ENCODE results near the gene C1QTNF8. TPM values are rescaled to one million over a fixed set of nuclear protein-coding genes. Genes with fewer than 3 reads are reported as not detected.

C1QTNF8 gene
- total RNA-seq, 1 donor from 2014 or later: not detected

DNA sequence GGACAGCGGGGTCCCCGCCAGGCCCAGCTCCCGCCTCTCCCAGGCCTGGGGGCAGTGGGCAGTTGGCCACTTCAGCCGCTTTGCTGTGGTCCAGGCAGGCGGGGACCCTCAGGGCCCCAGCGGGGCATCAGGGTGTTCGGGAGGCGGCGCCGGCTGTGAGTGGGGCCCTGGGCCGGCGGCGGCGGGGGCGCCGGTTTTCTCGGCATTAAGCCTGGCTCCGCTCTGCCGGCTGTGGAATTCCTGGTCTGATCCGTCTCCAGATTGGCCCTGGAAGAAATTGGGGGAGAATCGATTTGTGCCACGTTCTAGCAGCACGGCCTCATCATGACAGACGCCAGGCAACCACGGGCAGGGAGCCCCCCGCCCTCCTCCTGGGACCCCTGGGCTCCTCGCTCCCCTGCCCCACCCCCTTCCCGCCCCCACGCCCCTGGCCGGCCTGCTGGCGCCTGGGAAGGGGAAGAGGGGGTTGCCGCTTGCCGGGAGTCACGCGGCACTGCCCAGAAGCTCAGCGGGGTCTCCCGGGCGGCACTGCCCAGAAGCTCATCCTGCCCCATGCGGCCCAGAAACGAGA lies 52.1 kb downstream of the C1QTNF8 start:
- Histone ChIP-seq H3K27me3 (no peaks in the 10 kb centered on the region), H3K79me2 (ENCODE audit: low read depth) (no peaks in the 10 kb centered on the region), H2AFZ (replicated peaks) (no peak overlapping the region), H3K4me2 (no peak overlapping the region), H3K4me1 (peaks cover 9% of the 10 kb centered on the region), H4K20me1 (ENCODE audit: low read depth) (no peaks in the 10 kb centered on the region), H3K27ac (no peak overlapping the region), H3K9ac (no peak overlapping the region), H3F3A (ENCODE audit: low read depth) (no peaks in the 10 kb centered on the region), H3K36me3 (no peaks in the 10 kb centered on the region), H3K9me3 (ENCODE audit: low read depth) (no peaks in the 10 kb centered on the region), H3K4me3 (no peak overlapping the region)
- Mint-ChIP-seq H3K9me3 (peaks cover 10% of the 10 kb centered on the region), H3K36me3 (no peaks in the 10 kb centered on the region), H3K27ac (no peak overlapping the region), H3K4me1 (peaks cover 7% of the 10 kb centered on the region), H3K4me3 (no peak overlapping the region), H3K27me3 (ENCODE audit: insufficient read depth, low read depth) (no peaks in the 10 kb centered on the region)
- no peak for DNase-seq (ENCODE audit: low spot score)
- TF ChIP-seq EZH2phosphoT487 (IDR thresholded peaks at IDR 0.05): no peak
- TF ChIP-seq, protein P1, sequence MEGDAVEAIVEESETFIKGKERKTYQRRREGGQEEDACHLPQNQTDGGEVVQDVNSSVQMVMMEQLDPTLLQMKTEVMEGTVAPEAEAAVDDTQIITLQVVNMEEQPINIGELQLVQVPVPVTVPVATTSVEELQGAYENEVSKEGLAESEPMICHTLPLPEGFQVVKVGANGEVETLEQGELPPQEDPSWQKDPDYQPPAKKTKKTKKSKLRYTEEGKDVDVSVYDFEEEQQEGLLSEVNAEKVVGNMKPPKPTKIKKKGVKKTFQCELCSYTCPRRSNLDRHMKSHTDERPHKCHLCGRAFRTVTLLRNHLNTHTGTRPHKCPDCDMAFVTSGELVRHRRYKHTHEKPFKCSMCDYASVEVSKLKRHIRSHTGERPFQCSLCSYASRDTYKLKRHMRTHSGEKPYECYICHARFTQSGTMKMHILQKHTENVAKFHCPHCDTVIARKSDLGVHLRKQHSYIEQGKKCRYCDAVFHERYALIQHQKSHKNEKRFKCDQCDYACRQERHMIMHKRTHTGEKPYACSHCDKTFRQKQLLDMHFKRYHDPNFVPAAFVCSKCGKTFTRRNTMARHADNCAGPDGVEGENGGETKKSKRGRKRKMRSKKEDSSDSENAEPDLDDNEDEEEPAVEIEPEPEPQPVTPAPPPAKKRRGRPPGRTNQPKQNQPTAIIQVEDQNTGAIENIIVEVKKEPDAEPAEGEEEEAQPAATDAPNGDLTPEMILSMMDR (IDR thresholded peaks at IDR 0.05): no peak

DNA sequence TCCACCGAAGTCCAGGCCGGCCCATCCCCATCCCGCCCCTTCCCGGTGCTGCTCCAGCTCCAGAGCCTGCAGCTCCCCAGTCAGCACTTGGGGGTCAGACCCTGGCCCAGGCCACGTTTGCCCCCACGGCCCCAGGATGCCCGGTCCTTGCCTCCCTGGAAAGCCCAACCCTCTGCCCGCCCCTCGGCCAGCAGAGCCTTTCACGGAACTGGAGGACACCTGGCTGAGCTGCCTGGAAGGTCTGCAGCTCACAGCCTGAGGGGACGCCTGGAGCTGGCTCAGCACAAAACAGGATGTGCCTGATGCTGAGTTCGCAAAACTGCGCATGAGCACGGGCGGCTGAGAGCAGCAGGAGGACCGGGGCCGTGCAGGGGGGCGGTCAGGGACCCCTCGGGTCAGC lies 53.2 kb downstream of the C1QTNF8 start:
- TF ChIP-seq, protein P1 (IDR thresholded peaks at IDR 0.05): no peak
- TF ChIP-seq EZH2 (IDR thresholded peaks at IDR 0.05): no peak
- no peak for TF ChIP-seq EZH2phosphoT487 (IDR thresholded peaks at IDR 0.05)
- no peak overlapping the region for H3K27ac Mint-ChIP-seq
- H2AFZ ChIP-seq (replicated peaks): no peak overlapping the region
- H3K9ac ChIP-seq: no peak overlapping the region
- no peak overlapping the region for H3K27ac ChIP-seq
- no peak for DNase-seq (ENCODE audit: low spot score)
- no peaks in the 10 kb centered on the region for H3K36me3 ChIP-seq
- no peaks in the 10 kb centered on the region for H4K20me1 ChIP-seq (ENCODE audit: low read depth)
- no peaks in the 10 kb centered on the region for H3K36me3 Mint-ChIP-seq
- no peaks in the 10 kb centered on the region for H3K27me3 ChIP-seq
- no peaks in the 10 kb centered on the region for H3K9me3 ChIP-seq (ENCODE audit: low read depth)
- H3K27me3 Mint-ChIP-seq (ENCODE audit: insufficient read depth, low read depth): peaks cover 6% of the 10 kb centered on the region
- H3K4me2 ChIP-seq: no peak overlapping the region
- no peaks in the 10 kb centered on the region for H3K4me1 ChIP-seq
- H3F3A ChIP-seq (ENCODE audit: low read depth): no peaks in the 10 kb centered on the region
- peaks cover 10% of the 10 kb centered on the region for H3K9me3 Mint-ChIP-seq
- H3K4me1 Mint-ChIP-seq: peaks cover 11% of the 10 kb centered on the region
- no peaks in the 10 kb centered on the region for H3K79me2 ChIP-seq (ENCODE audit: low read depth)
- no peak overlapping the region for H3K4me3 Mint-ChIP-seq
- H3K4me3 ChIP-seq: no peak overlapping the region

- no peak for TF ChIP-seq EZH2 (IDR thresholded peaks at IDR 0.05)
- TF ChIP-seq, protein P1 (IDR thresholded peaks at IDR 0.05): no peak
- TF ChIP-seq EZH2phosphoT487 (IDR thresholded peaks at IDR 0.05): no peak
- H3K9ac ChIP-seq: no peak overlapping the region
- H3K4me2 ChIP-seq: no peak overlapping the region
- no peak for DNase-seq (ENCODE audit: low spot score)
- H3K27ac ChIP-seq: no peak overlapping the region
- no peaks in the 10 kb centered on the region for H3K36me3 Mint-ChIP-seq
- no peaks in the 10 kb centered on the region for H3F3A ChIP-seq (ENCODE audit: low read depth)
- no peaks in the 10 kb centered on the region for H3K9me3 ChIP-seq (ENCODE audit: low read depth)
- no peaks in the 10 kb centered on the region for H4K20me1 ChIP-seq (ENCODE audit: low read depth)
- peaks cover 10% of the 10 kb centered on the region for H3K9me3 Mint-ChIP-seq
- no peaks in the 10 kb centered on the region for H3K36me3 ChIP-seq
- peak overlapping the region; percentile 51 for H3K27ac Mint-ChIP-seq
- H2AFZ ChIP-seq (replicated peaks): no peak overlapping the region
- no peak overlapping the region for H3K4me3 ChIP-seq
- peaks cover 6% of the 10 kb centered on the region for H3K27me3 Mint-ChIP-seq (ENCODE audit: insufficient read depth, low read depth)
- H3K79me2 ChIP-seq (ENCODE audit: low read depth): no peaks in the 10 kb centered on the region
- peaks cover 3% of the 10 kb centered on the region for H3K4me1 ChIP-seq
- peaks cover 11% of the 10 kb centered on the region for H3K4me1 Mint-ChIP-seq
- peak overlapping the region; percentile 36 for H3K4me3 Mint-ChIP-seq
- H3K27me3 ChIP-seq: no peaks in the 10 kb centered on the region
Observed at GRCh38 chr16:1042049-1042744, 53.8 kb downstream of the C1QTNF8 start.

Measured in neural progenitor cell (in vitro differentiated cells).